ENCODE results near the gene UBE2V1.
A peak's percentile ranks its signal among the peaks of the same experiment; 100 is the strongest.

The UBE2V1 gene

GRCh38 chr20:50042370-50043313 is 70.3 kb downstream of the UBE2V1 start:
- no peak for DNase-seq

GRCh38 chr20:50041246-50041873 is 71.6 kb downstream of the UBE2V1 start:
- no peak for DNase-seq

GRCh38 chr20:50040432-50041245 is 72.3 kb downstream of the UBE2V1 start:
- DNase-seq = no peak

- DNase-seq = no peak
Measured at GRCh38 chr20:50039706-50040431, 73.1 kb downstream of the UBE2V1 start.

GRCh38 chr20:50038574-50038991 is 74.4 kb downstream of the UBE2V1 start:
- DNase-seq = no peak

GRCh38 chr20:50038169-50038568 is 74.8 kb downstream of the UBE2V1 start:
- DNase-seq = no peak

GRCh38 chr20:50037575-50037974 is 75.4 kb downstream of the UBE2V1 start:
- no peak for DNase-seq

GRCh38 chr20:50037123-50037522 is 75.8 kb downstream of the UBE2V1 start:
- no peak for DNase-seq

GRCh38 chr20:50036703-50037102 is 76.2 kb downstream of the UBE2V1 start:
- DNase-seq = no peak

GRCh38 chr20:50034567-50035180 is 78.3 kb downstream of the UBE2V1 start:
- peak; percentile 78 for DNase-seq

GRCh38 chr20:50032955-50033666 is 79.8 kb downstream of the UBE2V1 start:
- no peak for DNase-seq
